K562 (cell line): ENCODE measurements around the gene MBD4. TPM values are rescaled to one million over a fixed set of nuclear protein-coding genes. Genes with fewer than 3 reads are reported as not detected.
A peak's percentile ranks its signal among the peaks of the same experiment; 100 is the strongest.

Source experiments
- AFF1 ChIP-seq, 2 experiments: fragments of 450-650 bp; IDR thresholded peaks; 2 replicates each; pipeline ENCODE4 v1.6.1; 2018; ENCODE audit warnings: mild to moderate bottlenecking in 2 of 2, low read depth in 1 of 2; ENCODE audit not compliant: partially characterized antibody in 2 of 2
- ARID3A ChIP-seq: IDR thresholded peaks from 2 replicates; pipeline ENCODE4 v1.6.1; 2012; ENCODE audit warnings: low read depth, low read length, improper control_type of control experiment, borderline replicate concordance
- DNMT1 ChIP-seq: fragments of 450-650 bp; IDR thresholded peaks from 2 replicates; pipeline ENCODE4 v1.6.1; 2016; ENCODE audit warnings: antibody characterized with exemption, mild to moderate bottlenecking
- IRF9 ChIP-seq: fragments of 450-650 bp; IDR thresholded peaks from 2 replicates; pipeline ENCODE4 v1.6.1; 2016; ENCODE audit warnings: missing biosample characterization, missing genetic modification characterization
- KLF16 ChIP-seq: IDR thresholded peaks from 2 replicates; pipeline ENCODE4 v1.6.1; 2016; ENCODE audit warnings: antibody characterized with exemption
- POLR2AphosphoS5 ChIP-seq: IDR thresholded peaks from 2 replicates; pipeline ENCODE4 v1.6.1; 2011; ENCODE audit warnings: mild to moderate bottlenecking, low read depth, low read length, moderate library complexity; ENCODE audit not compliant: control insufficient read depth, insufficient read depth
- SUPT5H ChIP-seq: fragments of 450-650 bp; IDR thresholded peaks from 2 replicates; pipeline ENCODE4 v1.6.1; 2016
- THRAP3 ChIP-seq: fragments of 450-650 bp; IDR thresholded peaks from 2 replicates; pipeline ENCODE4 v1.6.1; 2016; ENCODE audit warnings: mild to moderate bottlenecking, inconsistent platforms, borderline replicate concordance
- ZBTB11 ChIP-seq, 3 experiments: fragments of 200-800 bp in 1 of 3; fragments of 250-450 bp in 1 of 3; fragments of 450-650 bp in 1 of 3; sonication (Bioruptor Pico) in 1 of 3; sonication (Bioruptor generic) in 1 of 3; formaldehyde crosslinking in 1 of 3; IDR thresholded peaks; 2 replicates each; pipeline versions ENCODE4 v1.6.1 to v1.8.0; 2016 to 2022; ENCODE audit warnings: mild to moderate bottlenecking in 2 of 3, missing genetic modification characterization in 2 of 3, missing compliant biosample characterization in 1 of 3, moderate library complexity in 1 of 3
- ZNF586 ChIP-seq: fragments of 450-650 bp; formaldehyde crosslinking; conservative IDR thresholded peaks from 2 replicates; pipeline ENCODE4 v1.4.0; 2020; ENCODE audit warnings: mild to moderate bottlenecking, moderate library complexity
- ZNF639 ChIP-seq, 2 experiments: fragments of 200-800 bp in 1 of 2; sonication (Bioruptor generic) in 1 of 2; sonication (generic) in 1 of 2; formaldehyde crosslinking in 1 of 2; IDR thresholded peaks in 1 of 2; conservative IDR thresholded peaks in 1 of 2; 2 replicates each; pipeline versions ENCODE4 v1.5.0 to v1.6.1; 2016 to 2020; ENCODE audit warnings: missing compliant biosample characterization in 1 of 2, missing genetic modification characterization in 1 of 2, missing genetic modification reagents in 1 of 2
- ZNF79 ChIP-seq: fragments of 250-450 bp; sonication (Bioruptor Pico); IDR thresholded peaks from 2 replicates; pipeline ENCODE4 v1.4.0; 2020; ENCODE audit warnings: low read depth, mild to moderate bottlenecking, moderate library complexity
- polyA plus RNA-seq, 8 experiments: library from polyadenylated mRNA; depleted of rRNA in 4 of 8; stranded (reverse) in 5 of 8; unstranded in 3 of 8; fragments of >200 nt; fragmentation: Nextera tagmentation in 2 of 8; fragmentation: Illumina TruSeq in 1 of 8; extraction: Ambion mirVana in 2 of 8; extraction: Trizol in 1 of 8; gene quantifications; 2 replicates each; pipeline versions ENCODE4 v1.2.1 to v1.2.3, GENCODE V29; 2011 to 2014; ENCODE audit warnings: inconsistent platforms in 1 of 8, missing spikeins in 1 of 8
- total RNA-seq, 7 experiments: library from RNA; depleted of rRNA in 6 of 7; stranded (reverse); fragments of >200 nt in 6 of 7; fragmentation: Illumina TruSeq in 2 of 7; extraction: Trizol in 2 of 7; gene quantifications; 2 replicates each; pipeline versions ENCODE4 v1.2.1 to v1.2.3, GENCODE V29; 2011 to 2021; ENCODE audit warnings: low replicate concordance in 1 of 7

The MBD4 gene
- total and polyA plus RNA-seq, 9 of the 15 experiments (the other 6 are each of a cell fraction or from before 2014, with no cell fraction given) = 13.3 to 63.9 (median 39.0) TPM

GRCh38 chr3:129399145-129399894 is 40.4 kb downstream of the MBD4 start (continued):
- TF ChIP-seq AFF1 (IDR thresholded peaks at IDR 0.05; ENCODE audit: low read depth in 1 of 2, partially characterized antibody in 2 of 2) = peak; percentile 53 to 97
- TF ChIP-seq ZNF586 (CRISPR knock-in tag) = no peak
- TF ChIP-seq ZNF639 (CRISPR knock-in tag; conservative IDR thresholded peaks at IDR 0.05 in 1 of 2, IDR thresholded peaks at IDR 0.05 in 1 of 2) = no peak
- TF ChIP-seq SUPT5H = peak; percentile 65
- no peak for TF ChIP-seq ARID3A
- TF ChIP-seq DNMT1 = no peak
- no peak for TF ChIP-seq THRAP3
- no peak for TF ChIP-seq POLR2AphosphoS5
- TF ChIP-seq ZNF79 (CRISPR knock-in tag) = no peak
- no peak for TF ChIP-seq KLF16
- TF ChIP-seq ZBTB11 (CRISPR knock-in tag; IDR thresholded peaks at IDR 0.05) = peak in 1 of 3 experiments; percentile 44; a peak in 1 of 6 replicates
- no peak for TF ChIP-seq IRF9 (tag)
